Measurements from ENCODE around the gene MRPS30. TPM values are rescaled to one million over a fixed set of nuclear protein-coding genes. Genes with fewer than 3 reads are reported as not detected.
"Not testable (repeated sequence)": the region's sequence is repeated elsewhere in the genome, so short reads cannot be mapped to it uniquely, and the experiment has no call there.

MRPS30 gene
- total RNA-seq, 1 donor from 2014 or later, result 47.4 TPM

DNA sequence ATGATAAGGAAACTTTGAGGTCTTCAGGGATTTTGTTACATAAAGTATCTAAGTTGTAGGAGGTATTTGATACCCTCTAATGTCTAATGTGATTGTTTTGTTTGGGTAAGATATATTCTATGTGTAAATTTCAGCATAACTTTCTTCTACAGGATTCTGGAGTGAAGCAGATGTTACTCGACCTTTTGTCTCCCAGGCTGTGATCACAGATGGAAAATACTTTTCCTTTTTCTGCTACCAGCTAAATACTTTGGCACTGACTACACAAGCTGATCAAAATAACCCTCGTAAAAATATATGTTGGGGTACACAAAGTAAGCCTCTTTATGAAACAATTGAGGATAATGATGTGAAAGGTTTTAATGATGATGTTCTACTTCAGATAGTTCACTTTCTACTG is 6.0 kb downstream of the MRPS30 start:
- DNase-seq (ENCODE audit: low read depth in 2 of 2), result peak; percentile 55 to 59

DNA sequence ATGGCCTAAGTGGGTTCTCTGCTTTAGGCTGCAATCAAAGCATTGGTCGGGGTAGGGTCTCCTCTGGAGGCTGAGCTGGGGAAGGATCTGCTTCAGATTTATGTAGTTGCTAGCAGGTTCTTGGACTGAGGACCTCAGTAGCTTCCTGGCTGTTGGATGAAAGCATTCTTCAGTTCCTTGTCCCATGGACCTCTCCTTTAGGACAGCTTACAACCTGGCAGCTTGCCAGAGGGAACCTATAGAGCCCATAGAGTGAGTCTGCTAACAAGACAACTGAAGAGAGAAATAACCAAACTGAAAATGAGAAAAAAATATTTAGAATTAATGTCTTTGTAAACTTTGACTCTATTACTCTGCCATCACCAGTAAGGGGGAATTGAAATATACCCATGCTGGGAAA is 12.4 kb downstream of the MRPS30 start:
- DNase-seq (ENCODE audit: low read depth in 2 of 2), result no peak

DNA sequence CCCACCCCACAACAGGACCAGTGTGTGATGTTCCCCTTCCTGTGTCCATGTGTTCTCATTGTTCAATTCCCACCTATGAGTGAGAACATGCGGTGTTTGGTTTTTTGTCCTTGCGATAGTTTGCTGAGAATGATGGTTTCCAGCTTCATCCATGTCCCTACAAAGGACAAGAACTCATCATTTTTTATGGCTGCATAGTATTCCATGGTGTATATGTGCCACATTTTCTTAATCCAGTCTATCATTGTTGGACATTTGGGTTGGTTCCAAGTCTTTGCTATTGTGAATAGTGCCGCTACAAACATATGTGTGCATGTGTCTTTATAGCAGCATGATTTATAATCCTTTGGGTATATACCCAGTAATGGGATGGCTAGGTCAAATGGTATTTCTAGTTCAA is 15.9 kb downstream of the MRPS30 start:
- not testable (repeated sequence) for DNase-seq (ENCODE audit: low read depth in 2 of 2)

DNA sequence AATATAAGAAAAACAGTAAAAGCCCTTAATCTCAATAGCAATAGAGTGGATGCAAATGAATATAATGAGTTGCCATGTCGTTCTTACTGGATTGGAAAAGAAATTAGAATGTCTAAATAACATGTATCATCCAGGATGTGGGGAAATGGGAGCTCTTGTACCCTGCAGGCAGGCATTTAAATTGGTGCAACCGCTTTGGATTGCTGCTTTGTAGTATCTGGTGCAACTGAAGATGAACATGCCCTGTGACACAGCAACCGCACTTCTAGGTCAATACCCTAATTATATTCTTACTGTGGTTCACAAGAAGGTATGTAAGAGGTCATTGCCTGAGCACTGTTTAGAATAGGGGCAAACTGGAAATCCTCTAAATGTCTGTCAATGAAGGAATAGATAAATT is 18.9 kb downstream of the MRPS30 start:
- no peak for DNase-seq (ENCODE audit: low read depth in 2 of 2)

DNA sequence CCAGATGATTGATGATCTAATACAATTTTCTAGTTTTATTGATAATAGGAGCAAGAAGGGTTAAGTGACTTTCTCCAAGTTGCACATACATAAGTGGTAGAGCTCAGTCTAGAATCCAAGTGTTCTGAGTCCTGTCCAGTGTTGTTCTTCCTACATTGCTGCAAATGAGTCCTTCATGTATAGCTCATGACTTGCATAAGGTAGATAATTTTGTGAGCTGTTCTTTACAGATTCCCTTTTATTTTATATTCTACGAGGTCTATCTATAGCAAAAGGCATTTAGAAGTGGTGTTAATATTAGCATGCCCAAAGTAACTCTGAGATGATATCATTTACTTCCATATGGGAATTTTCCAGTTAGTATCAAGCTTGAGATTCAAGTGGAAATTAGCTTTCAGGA is 20.0 kb downstream of the MRPS30 start:
- DNase-seq (ENCODE audit: low read depth in 2 of 2), result no peak

DNA sequence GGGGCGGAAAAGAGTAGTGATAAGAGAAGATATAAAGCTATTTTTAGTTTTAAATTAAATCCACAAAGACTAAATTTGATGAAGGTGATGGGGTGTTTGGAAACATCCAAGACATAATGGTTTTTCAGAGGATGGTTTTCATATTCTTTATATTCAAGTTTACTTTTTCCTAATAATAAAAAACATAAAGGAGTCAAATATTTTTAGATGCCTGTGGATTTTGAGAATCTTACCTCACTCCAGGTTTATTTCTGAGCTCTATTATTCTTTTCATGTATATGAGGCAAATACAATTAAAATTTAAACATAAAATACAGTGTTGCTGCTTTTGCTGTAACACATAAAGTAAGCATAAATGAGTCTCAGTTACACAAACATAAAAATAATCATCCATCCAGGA is 22.2 kb downstream of the MRPS30 start:
- DNase-seq (ENCODE audit: low read depth in 2 of 2), result no peak

DNA sequence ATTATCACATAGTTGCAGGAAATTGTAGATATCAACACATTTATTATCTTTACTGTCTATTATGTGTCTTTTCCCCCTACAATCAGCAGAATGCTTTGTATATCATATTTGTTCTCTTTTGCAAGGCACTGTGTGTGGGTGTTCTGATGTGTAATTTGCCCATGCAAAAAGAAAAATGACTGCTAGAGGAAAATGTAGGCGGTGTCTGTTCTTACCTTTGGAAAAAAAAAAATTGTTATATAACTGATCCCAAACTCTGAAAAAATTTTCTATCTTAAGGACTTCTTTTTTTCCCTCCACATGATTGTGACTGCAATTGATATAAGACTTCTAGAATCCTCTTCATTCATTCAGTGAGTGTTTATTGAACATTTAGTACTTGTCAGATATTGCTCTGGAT is 24.5 kb downstream of the MRPS30 start:
- DNase-seq (ENCODE audit: low read depth in 2 of 2), result no peak

DNA sequence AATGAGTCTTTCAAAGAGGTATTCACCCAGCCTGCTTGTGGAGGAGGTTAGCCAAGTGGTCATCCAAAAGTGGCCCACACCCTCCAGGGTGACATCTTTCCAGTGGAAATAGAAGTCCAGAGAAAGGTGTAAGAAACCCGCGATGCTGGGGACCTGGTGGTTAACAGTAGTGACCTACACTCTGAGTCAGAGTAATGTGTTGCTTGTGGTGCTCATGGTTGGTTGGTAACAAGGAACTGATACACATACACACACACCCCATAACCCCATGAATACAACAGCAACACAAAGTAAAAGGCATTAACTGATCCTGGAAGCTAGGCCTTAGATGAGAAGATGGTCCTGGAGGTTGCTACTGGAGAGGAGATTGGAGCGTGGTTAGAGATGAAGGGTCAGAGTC is 26.9 kb downstream of the MRPS30 start:
- no peak for DNase-seq (ENCODE audit: low read depth in 2 of 2)

DNA sequence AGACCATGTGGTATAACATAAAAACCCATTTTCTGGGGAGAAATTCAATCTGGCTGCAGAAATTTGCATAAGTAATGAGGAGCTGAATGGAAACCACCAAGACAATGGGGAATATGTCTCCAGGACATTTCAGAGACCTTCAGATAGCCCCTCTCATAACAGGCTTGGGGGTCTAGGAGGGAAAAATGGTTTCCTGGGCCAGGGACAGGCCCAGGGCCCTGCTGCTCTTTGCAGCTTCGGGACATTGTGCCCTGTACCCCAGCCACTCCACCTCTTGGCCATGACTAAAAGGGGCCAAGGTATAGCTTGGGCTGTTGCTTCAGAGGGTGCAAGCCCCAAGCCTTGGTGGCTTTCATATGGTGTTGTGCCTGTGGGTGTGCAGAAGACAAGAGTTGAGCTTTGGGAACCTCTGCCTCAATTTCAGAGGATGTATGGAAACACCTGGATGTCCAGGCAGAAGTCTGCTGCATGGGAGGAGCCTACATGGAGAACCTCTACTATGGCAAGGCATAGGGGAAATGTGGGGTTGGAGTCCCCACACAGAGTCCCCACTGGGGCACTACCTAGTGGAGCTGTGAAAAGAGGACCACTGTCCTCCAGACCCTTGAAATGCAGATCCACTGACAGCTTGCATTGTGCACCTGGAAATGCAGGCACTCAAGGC is 30.4 kb downstream of the MRPS30 start:
- no peak for DNase-seq (ENCODE audit: low read depth in 2 of 2)

DNA sequence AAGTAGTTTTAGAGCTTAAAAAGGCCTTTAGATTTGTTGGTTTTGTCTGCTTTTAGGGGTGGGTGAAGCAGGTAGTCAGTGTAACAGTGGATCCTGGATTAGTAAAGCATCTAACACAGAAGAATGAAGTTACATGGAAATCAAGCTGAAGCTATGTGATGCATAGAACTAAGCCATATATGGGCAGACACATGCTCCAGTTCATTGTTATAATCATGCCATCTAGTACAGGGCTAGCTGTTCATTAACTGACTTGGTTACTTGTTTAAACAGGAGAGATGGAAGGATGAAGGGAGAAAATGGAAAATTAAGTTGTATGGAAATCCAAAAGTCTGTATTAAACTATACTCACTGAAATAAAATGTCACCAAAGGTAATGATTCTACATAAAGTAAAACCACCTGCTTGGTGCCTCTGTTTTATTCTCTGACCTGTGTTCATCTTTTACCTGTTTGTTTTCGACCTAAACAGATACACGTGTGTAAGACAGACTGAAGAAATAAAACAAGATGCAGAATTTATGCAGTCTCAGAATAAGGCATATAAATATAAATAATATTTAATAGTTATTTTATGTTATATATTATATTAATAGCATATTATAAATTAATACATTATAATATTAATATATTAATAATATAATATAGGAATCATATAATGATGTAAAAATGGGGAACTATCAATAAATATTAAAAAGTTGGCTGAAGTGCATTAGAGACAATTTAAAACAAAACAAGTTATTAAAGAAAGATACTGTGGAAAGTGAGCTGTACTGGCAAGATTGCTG is 33.9 kb downstream of the MRPS30 start:
- DNase-seq (ENCODE audit: low read depth in 2 of 2), result no peak

DNA sequence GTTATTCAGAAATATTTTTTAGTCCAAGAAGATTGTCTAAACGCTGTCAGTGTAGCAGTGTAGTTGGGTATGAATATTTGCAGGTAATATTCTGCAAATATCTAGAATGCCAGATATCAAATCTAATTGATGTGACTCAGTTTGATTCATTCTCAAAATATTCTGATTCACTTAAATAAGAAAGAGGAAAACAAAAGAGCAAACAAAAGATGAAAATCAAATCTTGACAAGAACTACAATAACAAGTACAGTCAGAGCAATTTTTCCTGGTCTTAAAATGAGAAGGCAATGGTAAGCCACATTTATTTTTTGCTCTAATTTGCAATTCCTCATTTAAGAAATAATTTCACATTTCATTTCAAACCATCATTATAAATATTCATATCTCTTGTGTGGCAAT is 36.0 kb downstream of the MRPS30 start:
- DNase-seq (ENCODE audit: low read depth in 2 of 2), result no peak

DNA sequence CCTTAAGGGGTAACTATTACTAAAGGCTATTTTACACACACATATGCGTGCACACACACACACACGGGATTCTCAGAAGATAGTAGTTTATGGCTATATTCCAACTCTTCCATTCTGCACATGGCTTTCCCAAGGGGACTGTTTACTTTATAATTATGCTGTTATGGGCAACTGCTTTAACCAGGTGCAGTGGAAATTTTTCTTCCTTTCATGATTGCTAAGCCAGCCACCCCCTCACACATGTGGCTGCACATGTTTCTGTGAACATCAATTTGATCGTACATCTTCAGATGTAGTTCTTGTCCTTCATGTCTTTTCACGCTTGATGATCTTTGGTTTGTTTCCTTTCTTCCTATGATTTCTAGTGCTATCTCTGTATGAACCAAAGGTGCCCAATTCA is 37.0 kb downstream of the MRPS30 start:
- no peak for DNase-seq (ENCODE audit: low read depth in 2 of 2)

DNA sequence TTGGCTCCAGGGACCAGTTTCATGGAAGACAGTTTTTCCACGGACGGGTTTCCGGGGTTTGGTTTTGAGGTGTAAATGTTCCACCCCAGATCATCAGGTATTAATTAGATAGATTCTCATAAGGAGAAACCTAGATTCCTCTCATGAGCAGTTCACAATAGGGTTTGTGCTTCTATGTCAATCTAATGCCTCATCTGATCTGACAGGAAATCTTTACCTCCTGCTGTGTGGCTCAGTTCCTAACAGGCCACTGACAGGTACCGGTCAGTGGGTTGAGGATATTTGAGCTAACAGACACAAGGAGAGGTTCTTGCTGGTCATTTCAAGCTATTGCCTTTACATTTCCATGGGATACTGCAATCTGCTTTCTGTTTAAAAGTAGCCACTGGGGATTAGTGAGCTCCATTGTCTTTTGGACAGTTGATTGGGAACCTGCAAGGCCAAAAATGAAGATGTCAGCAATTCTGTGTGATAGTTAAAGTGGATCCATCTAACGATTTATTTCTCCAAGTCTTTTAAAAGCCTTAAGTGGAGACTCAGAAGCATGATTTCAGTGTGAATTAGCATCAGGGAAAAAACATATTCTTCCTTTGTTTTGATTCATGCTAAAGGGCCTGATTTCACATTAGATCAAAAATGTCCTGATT is 38.6 kb downstream of the MRPS30 start:
- DNase-seq (ENCODE audit: low read depth in 2 of 2), result no peak

DNA sequence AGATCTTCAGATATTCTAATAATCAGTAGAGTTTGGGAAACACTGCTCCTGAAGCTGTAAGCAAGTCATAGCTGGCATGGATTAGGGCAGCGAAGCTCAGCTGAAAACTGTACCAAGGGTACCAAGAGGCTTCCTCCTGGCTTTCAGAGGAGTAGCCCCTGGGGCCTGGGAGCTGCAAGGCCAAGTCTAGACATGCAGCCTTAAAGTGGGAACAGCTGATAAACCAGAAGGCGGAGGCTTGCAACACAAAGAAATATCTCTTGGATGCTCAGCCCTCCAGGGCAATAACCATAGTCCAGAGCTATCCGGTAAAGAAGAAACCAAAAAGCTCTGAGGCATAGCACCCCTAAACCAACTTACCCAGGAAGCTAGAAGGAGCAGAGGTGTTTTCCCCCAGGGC is 51.5 kb downstream of the MRPS30 start:
- DNase-seq (ENCODE audit: low read depth in 2 of 2), result no peak

DNA sequence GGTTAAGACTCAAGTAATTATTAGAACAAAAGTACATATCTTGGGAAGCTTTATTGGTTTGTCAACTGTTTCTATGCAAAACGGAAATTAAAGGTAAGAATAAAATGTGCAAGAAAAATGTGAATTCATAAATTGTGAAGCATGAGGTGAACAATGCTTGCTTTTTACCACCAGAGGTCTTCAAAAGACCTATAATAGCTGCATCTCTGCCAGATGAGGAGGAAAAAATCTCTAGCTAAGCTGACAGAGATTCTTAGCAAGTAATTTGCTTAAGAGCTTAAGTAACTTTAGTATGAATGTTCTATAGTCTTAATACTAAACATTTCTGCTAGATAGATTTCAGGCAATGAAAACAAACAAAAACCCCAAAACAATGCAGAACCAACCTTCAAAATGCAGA is 54.1 kb downstream of the MRPS30 start:
- DNase-seq (ENCODE audit: low read depth in 2 of 2), result peak in 1 of 2 donors; percentile 1
